22Rv1 (cell line): ENCODE results near the gene RGS16.

Source experiments
- ZFX ChIP-seq: fragments of 450-650 bp; IDR thresholded peaks from 2 replicates; pipeline ENCODE4 v1.6.1; 2017; ENCODE audit warnings: antibody characterized with exemption, borderline replicate concordance
- TF ChIP-seq, protein P1 (sequence below): fragments of 450-650 bp; IDR thresholded peaks from 2 replicates; pipeline ENCODE4 v1.5.1; 2017; ENCODE audit warnings: mild to moderate bottlenecking

GRCh38 chr1:182570611-182570970 lies 33.6 kb downstream of the RGS16 start:
- TF ChIP-seq, protein P1, sequence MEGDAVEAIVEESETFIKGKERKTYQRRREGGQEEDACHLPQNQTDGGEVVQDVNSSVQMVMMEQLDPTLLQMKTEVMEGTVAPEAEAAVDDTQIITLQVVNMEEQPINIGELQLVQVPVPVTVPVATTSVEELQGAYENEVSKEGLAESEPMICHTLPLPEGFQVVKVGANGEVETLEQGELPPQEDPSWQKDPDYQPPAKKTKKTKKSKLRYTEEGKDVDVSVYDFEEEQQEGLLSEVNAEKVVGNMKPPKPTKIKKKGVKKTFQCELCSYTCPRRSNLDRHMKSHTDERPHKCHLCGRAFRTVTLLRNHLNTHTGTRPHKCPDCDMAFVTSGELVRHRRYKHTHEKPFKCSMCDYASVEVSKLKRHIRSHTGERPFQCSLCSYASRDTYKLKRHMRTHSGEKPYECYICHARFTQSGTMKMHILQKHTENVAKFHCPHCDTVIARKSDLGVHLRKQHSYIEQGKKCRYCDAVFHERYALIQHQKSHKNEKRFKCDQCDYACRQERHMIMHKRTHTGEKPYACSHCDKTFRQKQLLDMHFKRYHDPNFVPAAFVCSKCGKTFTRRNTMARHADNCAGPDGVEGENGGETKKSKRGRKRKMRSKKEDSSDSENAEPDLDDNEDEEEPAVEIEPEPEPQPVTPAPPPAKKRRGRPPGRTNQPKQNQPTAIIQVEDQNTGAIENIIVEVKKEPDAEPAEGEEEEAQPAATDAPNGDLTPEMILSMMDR, result no peak
- no peak for TF ChIP-seq ZFX
